Ascending aorta (tissue), 2 donors: ENCODE data around the gene TCF23. TPM values are rescaled to one million over a fixed set of nuclear protein-coding genes. Genes with fewer than 3 reads are reported as not detected.
A peak's percentile ranks its signal among the peaks of the same experiment; 100 is the strongest.
"Not testable (repeated sequence)": the region's sequence is repeated elsewhere in the genome, so short reads cannot be mapped to it uniquely, and the experiment has no call there.

Experiments
- DNase-seq, 2 donors: peaks; one replicate each; pipeline ENCODE4 v3.0.0-alpha.2; 2019; ENCODE audit warnings: low spot score in 2 of 2
- H3K27ac ChIP-seq, 2 donors: fragments of 200-600 bp; sonication (generic); one replicate each; pipeline ENCODE4 v1.5.1; 2016 to 2017; ENCODE audit warnings: mild to moderate bottlenecking in 1 of 2
- H3K27me3 ChIP-seq: fragments of 200-600 bp; sonication (generic); one replicate; pipeline ENCODE4 v1.5.1; 2017
- H3K36me3 ChIP-seq, 2 donors: fragments of 200-600 bp; sonication (generic); one replicate each; pipeline ENCODE4 v1.5.1; 2016
- H3K4me1 ChIP-seq, 2 donors: fragments of 200-600 bp; sonication (generic); one replicate each; pipeline ENCODE4 v1.5.1; 2016 to 2017; ENCODE audit warnings: mild to moderate bottlenecking in 1 of 2
- H3K4me3 ChIP-seq, 2 donors: fragments of 200-600 bp; sonication (generic); one replicate each; pipeline ENCODE4 v1.5.1; 2016 to 2017; ENCODE audit warnings: mild to moderate bottlenecking in 1 of 2
- H3K9me3 ChIP-seq, 2 donors: fragments of 200-600 bp; sonication (generic); one replicate each; pipeline ENCODE4 v1.5.1; 2016
- intact Hi-C: fragments of 100-400 bp; cut with DNase I; formaldehyde crosslinking; loops from one replicate; pipeline ENCODE4 v1.15.1; 2023
- total RNA-seq: library from RNA; depleted of rRNA; stranded (reverse); fragments of >200 nt; gene quantifications from one replicate; pipeline ENCODE4 v1.1.0, GENCODE V29; 2016
- TF ChIP-seq, protein P1 (sequence below), 3 experiments: fragments of 200-600 bp in 2 of 3; fragments of 450-650 bp in 1 of 3; sonication (generic) in 2 of 3; IDR thresholded peaks; one replicate each; pipeline ENCODE4 v1.5.1; 2016 to 2019; ENCODE audit warnings: antibody characterized with exemption in 3 of 3, mild to moderate bottlenecking in 1 of 3, moderate library complexity in 1 of 3

The TCF23 gene
- total RNA-seq, 1 donor from 2014 or later = not detected

DNA sequence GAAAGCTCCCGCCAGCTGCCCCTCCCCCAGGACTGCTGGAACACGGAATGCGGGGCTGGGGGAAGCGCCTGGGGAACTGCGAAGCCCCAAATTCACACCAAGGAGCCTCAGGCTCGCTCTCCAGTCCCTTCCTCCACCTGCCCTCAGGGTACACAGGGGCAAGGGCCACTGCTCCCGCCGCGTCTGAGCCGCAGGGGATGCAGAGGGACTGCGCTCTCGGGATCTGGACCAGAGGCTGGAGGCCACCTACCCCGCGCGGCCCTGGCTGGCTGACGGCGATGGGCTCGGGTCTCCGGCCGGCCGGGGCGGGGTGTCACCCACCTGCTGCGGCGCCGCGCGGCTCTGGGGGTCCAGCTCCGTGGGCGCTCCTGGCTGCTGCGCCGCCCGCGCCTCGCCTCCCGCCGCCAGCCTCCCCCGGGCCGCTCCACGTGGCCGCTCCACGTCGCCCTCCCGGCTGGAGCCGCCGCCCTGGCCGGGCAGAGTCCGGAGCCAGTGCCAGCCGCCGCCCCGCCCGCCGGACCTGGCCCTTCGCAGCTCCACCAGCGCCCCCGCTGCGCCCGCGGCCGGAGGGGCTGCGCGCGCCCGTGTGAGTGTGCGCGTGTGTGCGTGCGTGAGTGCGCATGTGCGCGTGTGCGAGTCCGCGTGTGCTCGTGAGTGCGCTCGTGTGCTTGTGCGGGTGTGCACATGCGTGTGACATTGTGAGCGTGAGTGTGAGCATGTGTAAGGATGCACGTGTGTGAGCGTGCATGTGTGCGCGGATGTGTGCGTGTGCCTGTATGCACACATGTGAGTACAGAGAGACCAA is 30.1 kb upstream of the TCF23 start, which contains the start of gene CGREF1:
Gene CGREF1 (minus strand): TSS at position 604 of the 805 bp plus-strand sequence. CDS start 14,762 bp downstream, outside the sequence.
- Histone ChIP-seq H3K4me3 (peak within 1 kb of the TSS; percentile 62 to 63), H3K36me3 (no peaks in the 10 kb centered on the region), H3K9me3 (no peaks in the 10 kb centered on the region), H3K4me1 (peaks cover 3 to 6% of the 10 kb centered on the region in 2 donors), H3K27ac (no peak within 1 kb of the TSS), H3K27me3 (no peaks in the 10 kb centered on the region)
- TF ChIP-seq, protein P1, sequence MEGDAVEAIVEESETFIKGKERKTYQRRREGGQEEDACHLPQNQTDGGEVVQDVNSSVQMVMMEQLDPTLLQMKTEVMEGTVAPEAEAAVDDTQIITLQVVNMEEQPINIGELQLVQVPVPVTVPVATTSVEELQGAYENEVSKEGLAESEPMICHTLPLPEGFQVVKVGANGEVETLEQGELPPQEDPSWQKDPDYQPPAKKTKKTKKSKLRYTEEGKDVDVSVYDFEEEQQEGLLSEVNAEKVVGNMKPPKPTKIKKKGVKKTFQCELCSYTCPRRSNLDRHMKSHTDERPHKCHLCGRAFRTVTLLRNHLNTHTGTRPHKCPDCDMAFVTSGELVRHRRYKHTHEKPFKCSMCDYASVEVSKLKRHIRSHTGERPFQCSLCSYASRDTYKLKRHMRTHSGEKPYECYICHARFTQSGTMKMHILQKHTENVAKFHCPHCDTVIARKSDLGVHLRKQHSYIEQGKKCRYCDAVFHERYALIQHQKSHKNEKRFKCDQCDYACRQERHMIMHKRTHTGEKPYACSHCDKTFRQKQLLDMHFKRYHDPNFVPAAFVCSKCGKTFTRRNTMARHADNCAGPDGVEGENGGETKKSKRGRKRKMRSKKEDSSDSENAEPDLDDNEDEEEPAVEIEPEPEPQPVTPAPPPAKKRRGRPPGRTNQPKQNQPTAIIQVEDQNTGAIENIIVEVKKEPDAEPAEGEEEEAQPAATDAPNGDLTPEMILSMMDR (IDR thresholded peaks at IDR 0.05) = no peak
- intact Hi-C loops = no loop called here
- no peak for DNase-seq

DNA sequence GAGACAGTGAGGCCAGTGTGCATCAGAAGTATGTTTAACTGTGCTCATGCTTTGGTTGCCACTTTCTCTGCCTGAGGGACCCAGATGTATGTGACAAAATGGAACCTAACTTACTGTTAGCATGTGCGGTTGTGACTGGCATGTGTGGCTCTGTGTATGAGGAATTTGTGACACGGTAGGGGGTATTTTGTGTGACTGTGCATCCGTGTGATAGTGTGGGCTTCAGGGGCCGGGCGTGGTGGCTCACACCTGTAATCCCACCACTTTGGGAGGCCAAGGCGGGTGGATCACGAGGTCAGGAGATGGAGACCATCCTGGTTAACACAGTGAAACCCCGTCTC is 29.5 kb upstream of the TCF23 start:
- H3K4me1 ChIP-seq, H3K27me3 ChIP-seq, H3K27ac ChIP-seq, H3K36me3 ChIP-seq, H3K9me3 ChIP-seq, intact Hi-C loops, DNase-seq: not testable (repeated sequence)
- H3K4me3 ChIP-seq = peak overlapping the region; percentile 62 to 63

DNA sequence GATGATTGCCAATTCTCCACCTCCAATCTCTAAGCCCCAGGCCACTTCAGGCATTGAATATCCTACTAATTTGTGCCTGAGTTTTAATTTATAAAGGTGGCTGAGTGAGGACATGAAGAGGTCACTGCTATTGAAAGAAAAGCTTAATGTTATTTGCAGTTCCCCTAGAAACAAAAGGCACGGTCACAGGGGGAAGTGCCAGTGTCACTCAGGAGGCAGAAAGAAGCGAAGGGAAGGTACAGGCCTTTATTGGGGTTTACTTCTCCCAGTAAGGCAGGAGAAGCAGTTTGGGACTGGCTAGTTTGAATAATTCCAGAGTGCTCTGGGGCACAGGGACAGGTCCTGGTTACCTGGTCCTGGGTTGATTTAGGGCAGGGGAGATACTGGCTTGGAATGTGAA is 26.9 kb upstream of the TCF23 start:
- TF ChIP-seq, protein P1 (IDR thresholded peaks at IDR 0.05) = no peak
- H3K4me3 ChIP-seq = no peak overlapping the region
- intact Hi-C loops = no loop called here

DNA sequence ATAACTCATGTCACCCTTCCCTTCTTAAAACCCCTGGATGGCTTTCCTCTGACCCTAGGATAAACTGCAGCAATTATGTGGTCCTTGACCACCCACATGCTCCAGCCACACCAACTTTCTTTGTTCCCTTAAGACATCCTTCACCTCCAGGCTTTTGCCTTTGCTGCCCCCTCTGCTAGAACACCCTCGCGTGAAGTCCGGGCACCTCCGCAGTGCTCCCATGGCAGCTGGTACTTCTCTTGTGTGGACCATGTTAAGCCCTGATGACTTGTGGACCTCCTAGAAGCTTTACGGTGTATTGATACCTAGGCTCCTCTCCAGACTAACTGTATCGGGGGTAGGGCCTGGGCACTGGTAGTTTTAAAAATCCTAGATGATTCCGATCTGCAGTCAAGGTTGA is 26.0 kb upstream of the TCF23 start:
- H3K9me3 ChIP-seq = no peaks in the 10 kb centered on the region
- TF ChIP-seq, protein P1 (IDR thresholded peaks at IDR 0.05) = no peak
- peaks cover 3 to 6% of the 10 kb centered on the region in 2 donors for H3K4me1 ChIP-seq
- no peaks in the 10 kb centered on the region for H3K36me3 ChIP-seq
- no peaks in the 10 kb centered on the region for H3K27me3 ChIP-seq
- H3K4me3 ChIP-seq = peak overlapping the region in 1 of 2 donors; percentile 66
- no peak for DNase-seq
- H3K27ac ChIP-seq = no peak overlapping the region
- intact Hi-C loops = no loop called here

More for the DNA sequence above, 26.9 kb upstream of the TCF23 start:
- Histone ChIP-seq H3K4me1 (peaks cover 3 to 6% of the 10 kb centered on the region in 2 donors), H3K27me3 (no peaks in the 10 kb centered on the region), H3K9me3 (no peaks in the 10 kb centered on the region), H3K36me3 (no peaks in the 10 kb centered on the region), H3K27ac (no peak overlapping the region)
- DNase-seq = no peak

DNA sequence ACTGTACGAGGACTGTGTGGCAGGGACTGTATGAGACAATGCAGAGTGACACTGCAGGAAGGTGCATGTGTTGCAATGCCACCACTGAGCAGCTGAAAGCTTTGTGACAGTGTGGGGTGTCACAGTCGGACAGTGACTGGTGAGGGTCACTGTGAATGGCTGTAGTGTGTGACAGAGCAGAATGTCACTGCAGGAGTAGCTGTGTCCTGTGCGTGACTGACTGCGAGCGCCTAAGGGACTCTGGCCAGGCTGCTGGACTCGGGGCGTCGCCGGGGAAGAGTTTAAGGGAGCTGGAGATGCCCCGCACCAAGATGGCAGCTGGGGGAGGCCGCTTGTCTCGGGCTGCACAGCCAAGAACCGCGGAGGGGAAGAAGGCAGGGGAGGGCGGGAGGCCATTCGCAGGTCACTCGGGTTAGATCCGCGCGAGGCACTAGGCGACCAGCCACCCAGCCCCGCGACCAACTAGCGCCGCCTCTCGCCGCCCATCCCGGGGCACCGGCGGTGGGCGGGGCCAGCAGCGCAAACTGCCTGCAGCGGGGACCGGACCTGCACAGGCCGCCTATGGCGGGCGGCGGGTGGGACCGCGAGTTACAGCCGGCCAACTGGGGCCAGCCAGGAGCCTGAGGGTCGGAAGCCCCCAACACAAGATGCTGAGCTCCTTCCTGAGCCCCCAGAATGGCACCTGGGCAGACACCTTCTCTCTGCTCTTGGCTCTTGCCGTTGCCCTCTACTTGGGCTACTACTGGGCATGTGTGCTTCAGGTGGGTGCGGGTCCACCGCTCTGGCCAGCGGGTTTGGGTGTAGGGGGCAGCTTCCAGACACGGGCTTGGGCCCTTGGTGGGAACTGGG is 25.3 kb upstream of the TCF23 start, which contains the start of gene ABHD1:
Gene ABHD1 (plus strand): TSS at position 514 of the 849 bp plus-strand sequence. CDS start 134 bp downstream, at position 648.
- no peaks in the 10 kb centered on the region for H3K9me3 ChIP-seq

More for the DNA sequence above, 25.3 kb upstream of the TCF23 start, which contains the start of gene ABHD1:
- Histone ChIP-seq H3K27ac (no peak within 1 kb of the TSS), H3K36me3 (no peaks in the 10 kb centered on the region), H3K4me3 (peak within 1 kb of the TSS; percentile 56 to 66), H3K27me3 (no peaks in the 10 kb centered on the region), H3K4me1 (peaks cover under 1 to 2% of the 10 kb centered on the region in 2 donors)
- peak in 1 of 2 donors; percentile 79 for DNase-seq
- intact Hi-C loops = no loop called here
- TF ChIP-seq, protein P1 (IDR thresholded peaks at IDR 0.05) = no peak
